MCF 10A (cell line): ENCODE results near the gene SPACDR. TPM values are rescaled to one million over a fixed set of nuclear protein-coding genes. Genes with fewer than 3 reads are reported as not detected.

ENCODE experiments used
- BruUV-seq: library from RNA; stranded (reverse); fragments of 400-500 nt; replicated peaks from 2 replicates; lab custom pipeline; 2021; lab: Mats Ljungman, UMichigan
- CTCF ChIA-PET: fragments of 300-600 bp; sonication (Branson Sonifier 250); formaldehyde crosslinking; extraction: SDS; loops from one replicate; lab custom pipeline; 2021; ENCODE audit warnings: antibody characterized with exemption, inconsistent platforms; lab: Yijun Ruan, JAX
- POLR2A ChIA-PET: fragments of 300-600, 350-650 bp; sonication (Branson Sonifier 250); formaldehyde crosslinking; extraction: SDS; loops from one replicate; lab custom pipeline; 2020; ENCODE audit warnings: antibody characterized with exemption, inconsistent platforms; lab: Yijun Ruan, JAX
- DNase-seq: peaks from one replicate; pipeline ENCODE4 v3.0.0-alpha.2; 2018; ENCODE audit not compliant: unreplicated experiment
- H3K27ac Mint-ChIP-seq: one replicate; pipeline ENCODE4 v1.8.0; 2022; ENCODE audit warnings: mild to moderate bottlenecking, low read depth, mixed read lengths; ENCODE audit not compliant: unreplicated experiment
- H3K27me3 Mint-ChIP-seq: one replicate; pipeline ENCODE4 v1.8.0; 2022; ENCODE audit warnings: mixed read lengths; ENCODE audit not compliant: insufficient read depth, unreplicated experiment
- H3K36me3 Mint-ChIP-seq: one replicate; pipeline ENCODE4 v1.8.0; 2022; ENCODE audit warnings: mild to moderate bottlenecking, moderate library complexity, mixed read lengths; ENCODE audit not compliant: insufficient read depth, unreplicated experiment
- H3K4me1 Mint-ChIP-seq: one replicate; pipeline ENCODE4 v1.8.0; 2022; ENCODE audit warnings: mixed read lengths; ENCODE audit not compliant: insufficient read depth, unreplicated experiment
- H3K4me3 Mint-ChIP-seq: one replicate; pipeline ENCODE4 v1.8.0; 2022; ENCODE audit warnings: mild to moderate bottlenecking, moderate library complexity, mixed read lengths; ENCODE audit not compliant: unreplicated experiment
- H3K9me3 Mint-ChIP-seq: one replicate; pipeline ENCODE4 v1.8.0; 2022; ENCODE audit warnings: mixed read lengths; ENCODE audit not compliant: unreplicated experiment
- CTCF ChIP-seq: fragments of 200-600 bp; IDR thresholded peaks from one replicate; pipeline ENCODE4 v1.8.0; 2022; ENCODE audit warnings: antibody characterized with exemption, mild to moderate bottlenecking; ENCODE audit not compliant: unreplicated experiment
- intact Hi-C: fragments of 100-400 bp; cut with micrococcal nuclease; formaldehyde crosslinking; loops from 2 replicates; pipeline ENCODE4 v1.14.1; 2022
- total RNA-seq: library from RNA; stranded (reverse); gene quantifications from 2 replicates; pipeline ENCODE4 v1.2.3, GENCODE V29; 2022

SPACDR gene
- total RNA-seq, 1 experiment from 2014 or later, result 0.49 TPM

GRCh38 chr7:100407285-100408180 is 56.5 kb downstream of the SPACDR start:
- ChIA-PET POLR2A (interaction anchor here (0.8 to 1.9 kb wide), 8 partner anchors 8 to 72 kb away, joined by 3 to 6 read pairs (median 4); partner anchors contain the start of gene ZCWPW1), CTCF (interaction anchor here (0.6 to 3.0 kb wide), 15 partner anchors 9 to 846 kb away, joined by 3 to 16 read pairs (median 3); no protein-coding TSS in a partner anchor)
- BruUV-seq, result no TSS peak
- Mint-ChIP-seq H3K27ac (no peak overlapping the region), H3K36me3 (no peaks in the 10 kb centered on the region), H3K4me1 (no peaks in the 10 kb centered on the region), H3K4me3 (no peak overlapping the region), H3K27me3 (peaks cover 9% of the 10 kb centered on the region), H3K9me3 (no peaks in the 10 kb centered on the region)
- peak; percentile 82 for DNase-seq
- intact Hi-C loops, result loop anchor here (1.0 kb wide), 1 partner anchor 275 kb away; no protein-coding TSS in a partner anchor
- peak; percentile 62 for TF ChIP-seq CTCF

DNA sequence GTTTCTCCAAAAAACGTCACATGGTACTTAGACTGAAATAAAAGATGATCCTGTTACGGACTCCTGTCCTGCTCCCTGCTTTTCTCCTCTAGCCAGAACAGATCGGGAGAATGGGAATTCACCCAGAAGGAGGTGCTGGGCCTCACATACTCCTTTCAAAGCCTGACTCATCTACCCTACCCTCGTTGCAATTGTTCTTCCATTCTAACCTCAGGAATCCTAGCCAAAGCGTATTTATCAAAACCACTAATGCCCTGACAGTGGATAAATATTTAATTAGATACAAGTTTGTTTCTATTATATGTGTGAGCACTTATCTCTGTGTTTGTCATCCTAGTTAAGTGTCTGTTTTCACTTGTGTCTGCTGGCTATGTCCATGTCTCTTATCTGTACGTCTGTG is 57.3 kb downstream of the SPACDR start:
- POLR2A ChIA-PET, result interaction anchor here (0.6 to 1.9 kb wide), 7 partner anchors 9 to 463 kb away, joined by 3 to 6 read pairs (median 5); partner anchors contain the start of gene ZCWPW1
- Mint-ChIP-seq H3K36me3 (peaks cover 6% of the 10 kb centered on the region), H3K9me3 (no peaks in the 10 kb centered on the region), H3K4me1 (no peaks in the 10 kb centered on the region), H3K27ac (no peak overlapping the region), H3K27me3 (peaks cover 9% of the 10 kb centered on the region), H3K4me3 (no peak overlapping the region)
- no TSS peak for BruUV-seq
- intact Hi-C loops, result loop anchor here (1.0 kb wide), 1 partner anchor 274 kb away; no protein-coding TSS in a partner anchor
- DNase-seq, result peak; percentile 27
- CTCF ChIA-PET, result interaction anchor here (0.6 to 3.0 kb wide), 9 partner anchors 8 to 468 kb away, joined by 3 to 16 read pairs (median 3); no protein-coding TSS in a partner anchor
- no peak for TF ChIP-seq CTCF

Other genes with a start within 250 kb of the SPACDR start
- 0.74 TPM in 1 of 2 replicates, not detected in the other for gene PVRIG, start 244.3 kb downstream of the SPACDR start, total RNA-seq
- gene SPDYE3, start 156.6 kb downstream of the SPACDR start, total RNA-seq, result not detected in 2 replicates
- gene PILRB, start 106.1 kb downstream of the SPACDR start, total RNA-seq, result 39.8 and 56.2 TPM in 2 replicates
- gene PILRA, start 90.8 kb downstream of the SPACDR start, total RNA-seq, result 0.65 and 1.6 TPM in 2 replicates
- 6.5 and 8.5 TPM in 2 replicates for gene ZCWPW1, start 35.6 kb downstream of the SPACDR start, total RNA-seq
- gene MEPCE, start 34.4 kb downstream of the SPACDR start, total RNA-seq, result 42.8 and 59.9 TPM in 2 replicates
- 38.5 and 45.3 TPM in 2 replicates for gene PPP1R35, start 27.8 kb downstream of the SPACDR start, total RNA-seq
- 36.0 and 43.8 TPM in 2 replicates for gene TSC22D4, start 15.0 kb upstream of the SPACDR start, total RNA-seq
- gene NYAP1, start 19.7 kb upstream of the SPACDR start, total RNA-seq, result 0.21 TPM in 1 of 2 replicates, not detected in the other
- gene AGFG2, start 74.9 kb upstream of the SPACDR start, total RNA-seq, result 8.4 and 11.9 TPM in 2 replicates
- 1.2 and 2.9 TPM in 2 replicates for gene SAP25, start 109.6 kb upstream of the SPACDR start, total RNA-seq
- 21.4 and 22.3 TPM in 2 replicates for gene LRCH4, start 121.9 kb upstream of the SPACDR start, total RNA-seq
- gene FBXO24, start 122.1 kb upstream of the SPACDR start, total RNA-seq, result 0.37 and 1.1 TPM in 2 replicates
- 2.0 and 3.6 TPM in 2 replicates for gene PCOLCE, start 138.1 kb upstream of the SPACDR start, total RNA-seq
- gene MOSPD3, start 148.3 kb upstream of the SPACDR start, total RNA-seq, result 5.2 and 7.4 TPM in 2 replicates
- gene TFR2, start 177.3 kb upstream of the SPACDR start, total RNA-seq, result not detected in 2 replicates
- gene ACTL6B, start 192.2 kb upstream of the SPACDR start, total RNA-seq, result not detected in 2 replicates
- gene GNB2, start 209.5 kb upstream of the SPACDR start, total RNA-seq, result 196 and 201 TPM in 2 replicates
- gene GIGYF1, start 230.0 kb upstream of the SPACDR start, total RNA-seq, result 37.6 and 40.1 TPM in 2 replicates
- gene POP7, start 241.9 kb upstream of the SPACDR start, total RNA-seq, result 49.0 and 59.2 TPM in 2 replicates